ENCODE data around the gene SLCO2A1.

DNA sequence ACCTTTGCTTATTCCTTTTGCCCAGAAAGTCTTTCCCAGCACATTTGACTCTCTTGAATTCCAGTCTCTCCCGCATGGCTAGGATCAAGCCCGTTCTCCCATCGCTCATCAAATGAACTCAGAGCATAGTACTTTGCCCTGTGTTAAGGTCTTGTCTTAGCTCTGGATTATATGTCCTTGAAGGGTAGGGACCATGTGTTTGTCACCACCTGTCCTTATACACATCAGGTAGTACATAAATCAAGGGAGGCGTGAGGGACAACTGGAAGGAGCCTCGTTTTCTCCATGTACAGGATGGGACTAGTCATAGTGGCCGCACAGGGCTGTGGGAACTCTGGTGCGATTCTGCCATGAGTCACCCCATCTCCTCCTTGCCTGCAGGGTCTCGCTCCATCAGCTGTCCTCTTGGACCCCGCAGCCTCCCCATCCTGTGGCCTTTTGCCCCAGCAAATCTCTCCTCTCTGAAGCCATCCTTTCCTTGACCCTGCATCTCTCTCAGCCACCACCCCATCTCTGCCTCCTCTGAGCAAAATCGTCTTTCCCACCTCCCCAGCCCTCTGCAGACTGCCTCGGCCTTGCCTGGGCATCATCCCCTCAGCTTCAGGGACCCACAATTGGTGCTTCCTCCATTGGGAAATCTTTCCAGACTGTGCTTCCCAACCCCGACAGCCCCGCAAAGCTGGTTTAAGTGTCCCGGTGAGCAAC, 100.7 kb downstream of the SLCO2A1 start:
- TF ChIP-seq, protein P1, sequence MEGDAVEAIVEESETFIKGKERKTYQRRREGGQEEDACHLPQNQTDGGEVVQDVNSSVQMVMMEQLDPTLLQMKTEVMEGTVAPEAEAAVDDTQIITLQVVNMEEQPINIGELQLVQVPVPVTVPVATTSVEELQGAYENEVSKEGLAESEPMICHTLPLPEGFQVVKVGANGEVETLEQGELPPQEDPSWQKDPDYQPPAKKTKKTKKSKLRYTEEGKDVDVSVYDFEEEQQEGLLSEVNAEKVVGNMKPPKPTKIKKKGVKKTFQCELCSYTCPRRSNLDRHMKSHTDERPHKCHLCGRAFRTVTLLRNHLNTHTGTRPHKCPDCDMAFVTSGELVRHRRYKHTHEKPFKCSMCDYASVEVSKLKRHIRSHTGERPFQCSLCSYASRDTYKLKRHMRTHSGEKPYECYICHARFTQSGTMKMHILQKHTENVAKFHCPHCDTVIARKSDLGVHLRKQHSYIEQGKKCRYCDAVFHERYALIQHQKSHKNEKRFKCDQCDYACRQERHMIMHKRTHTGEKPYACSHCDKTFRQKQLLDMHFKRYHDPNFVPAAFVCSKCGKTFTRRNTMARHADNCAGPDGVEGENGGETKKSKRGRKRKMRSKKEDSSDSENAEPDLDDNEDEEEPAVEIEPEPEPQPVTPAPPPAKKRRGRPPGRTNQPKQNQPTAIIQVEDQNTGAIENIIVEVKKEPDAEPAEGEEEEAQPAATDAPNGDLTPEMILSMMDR (IDR thresholded peaks at IDR 0.05) = no peak
- TF ChIP-seq ZFX (IDR thresholded peaks at IDR 0.05; ENCODE audit: borderline replicate concordance) = no peak

Data from 22Rv1 (cell line).